DLD1 (cell line): ENCODE results near the gene CIP2A.

Experiments used
- in situ Hi-C: cut with HindIII; loops from 2 replicates; pipeline ENCODE4 v1.10.0; 2017; ENCODE audit warnings: low sequenced_read_pairs

CIP2A gene

DNA sequence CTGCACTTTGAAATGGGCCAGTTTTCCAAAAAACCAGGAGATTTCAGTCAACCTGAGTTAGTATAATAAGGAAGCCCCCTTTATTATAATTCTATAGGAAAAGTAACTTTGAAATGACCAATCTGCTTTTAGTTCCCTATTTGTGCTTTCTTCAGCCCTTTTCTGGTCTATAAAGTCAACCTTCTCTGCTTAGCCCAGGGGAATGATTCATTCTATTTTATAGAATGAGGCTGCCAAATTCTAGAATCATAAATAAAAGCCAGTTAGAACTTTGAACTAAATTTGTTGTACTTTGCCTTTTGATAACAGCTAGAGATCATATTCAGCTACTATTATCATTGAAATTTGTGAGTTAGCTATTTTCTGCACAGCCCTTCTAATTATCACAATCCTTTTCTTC lies 24.7 kb downstream of the CIP2A start:
- in situ Hi-C loops = no loop called here

DNA sequence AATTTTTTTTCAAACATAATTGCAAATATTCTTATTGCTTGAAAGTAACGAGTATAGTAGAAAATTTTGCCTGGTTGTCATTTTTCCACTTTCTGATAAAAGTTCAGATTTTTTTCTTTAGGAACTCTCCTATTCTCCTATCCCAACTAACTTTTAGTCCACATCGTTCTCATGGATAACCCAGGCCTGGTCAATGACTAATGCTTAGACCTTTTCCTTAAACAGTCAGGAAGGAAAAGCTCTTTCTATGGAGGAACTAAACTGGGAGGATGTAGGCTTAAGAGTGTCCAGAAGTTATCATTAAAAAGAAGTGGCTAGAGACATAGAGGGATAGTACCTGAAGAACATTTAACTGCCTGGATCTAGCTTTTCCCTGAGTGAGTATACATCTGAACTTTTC lies 26.7 kb downstream of the CIP2A start:
- in situ Hi-C loops = no loop called here

DNA sequence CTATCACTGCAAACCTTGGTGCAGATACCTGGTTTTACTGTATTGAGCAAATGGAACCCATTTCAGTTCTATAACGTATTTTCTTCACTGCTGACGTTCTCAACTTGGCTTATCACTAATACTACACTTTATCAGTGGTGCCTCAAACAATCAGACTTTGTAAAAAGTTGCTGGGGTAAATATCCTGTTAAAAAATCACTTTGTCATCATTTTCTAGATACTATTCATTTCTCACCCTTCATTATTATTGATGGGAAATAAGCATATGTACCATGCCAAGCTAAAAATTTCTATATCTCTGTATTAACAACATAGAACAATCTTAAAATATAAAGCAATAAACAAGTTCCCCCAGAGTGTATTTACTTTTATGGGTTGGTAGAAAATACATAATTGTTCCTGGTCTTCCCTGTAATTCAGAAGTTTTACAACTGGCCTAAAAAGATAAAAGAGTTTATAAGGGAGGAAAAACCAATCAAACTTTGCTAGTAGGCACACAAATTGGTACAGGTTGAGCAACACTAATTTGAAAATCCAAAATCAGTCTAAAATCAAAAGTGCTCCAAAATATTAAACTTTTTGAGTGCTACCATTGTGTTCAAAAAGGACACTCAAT lies 33.2 kb downstream of the CIP2A start:
- in situ Hi-C loops = no loop called here

DNA sequence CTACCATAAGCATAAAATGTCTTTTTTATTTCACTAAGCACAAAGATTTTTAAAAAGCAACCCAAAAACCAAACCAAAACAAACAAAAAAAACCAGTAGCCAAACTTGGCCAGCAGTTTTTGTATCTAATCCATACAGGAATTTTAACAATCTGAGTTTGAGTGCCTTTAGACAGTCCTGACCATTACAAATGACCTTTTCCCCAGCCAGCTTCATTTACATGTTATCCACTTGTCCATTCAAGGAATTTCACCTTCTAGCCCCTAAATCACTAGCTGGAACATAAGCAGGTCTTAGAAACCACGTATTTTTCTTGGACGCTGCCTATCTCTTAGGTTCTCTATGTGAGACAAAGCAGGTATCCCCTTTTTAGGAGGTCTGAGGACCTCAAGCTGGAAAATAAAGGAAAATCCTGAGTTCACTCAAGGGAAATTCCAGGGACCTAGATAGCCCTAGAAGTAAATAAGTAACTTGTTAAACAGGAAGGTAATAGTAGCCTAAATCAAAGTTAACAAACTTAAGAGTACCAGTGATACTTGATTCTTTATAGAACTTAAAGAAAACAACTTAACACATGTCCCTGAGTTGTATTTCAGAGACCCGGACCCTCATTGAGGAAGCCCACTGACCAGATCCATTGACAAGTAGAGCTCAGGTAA lies 34.2 kb downstream of the CIP2A start:
- in situ Hi-C loops = no loop called here

DNA sequence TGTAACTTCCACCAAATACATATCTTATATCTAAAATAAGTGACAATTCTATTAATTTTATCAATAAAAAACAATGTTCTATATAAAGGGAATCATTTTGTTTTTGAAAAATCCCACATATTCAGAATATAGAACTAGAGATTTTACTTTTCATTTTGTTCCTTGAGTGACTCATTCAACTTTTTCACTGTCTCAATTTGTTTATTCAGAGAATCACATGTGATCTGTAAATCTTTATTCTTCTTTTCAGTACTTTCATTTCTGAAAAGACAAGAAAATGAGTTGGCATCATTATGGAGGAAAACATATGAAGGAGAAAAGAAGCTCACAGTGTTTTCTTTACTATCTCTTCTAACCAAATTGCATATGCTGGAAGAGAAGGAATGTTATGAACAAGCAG lies 35.0 kb downstream of the CIP2A start:
- in situ Hi-C loops = no loop called here

DNA sequence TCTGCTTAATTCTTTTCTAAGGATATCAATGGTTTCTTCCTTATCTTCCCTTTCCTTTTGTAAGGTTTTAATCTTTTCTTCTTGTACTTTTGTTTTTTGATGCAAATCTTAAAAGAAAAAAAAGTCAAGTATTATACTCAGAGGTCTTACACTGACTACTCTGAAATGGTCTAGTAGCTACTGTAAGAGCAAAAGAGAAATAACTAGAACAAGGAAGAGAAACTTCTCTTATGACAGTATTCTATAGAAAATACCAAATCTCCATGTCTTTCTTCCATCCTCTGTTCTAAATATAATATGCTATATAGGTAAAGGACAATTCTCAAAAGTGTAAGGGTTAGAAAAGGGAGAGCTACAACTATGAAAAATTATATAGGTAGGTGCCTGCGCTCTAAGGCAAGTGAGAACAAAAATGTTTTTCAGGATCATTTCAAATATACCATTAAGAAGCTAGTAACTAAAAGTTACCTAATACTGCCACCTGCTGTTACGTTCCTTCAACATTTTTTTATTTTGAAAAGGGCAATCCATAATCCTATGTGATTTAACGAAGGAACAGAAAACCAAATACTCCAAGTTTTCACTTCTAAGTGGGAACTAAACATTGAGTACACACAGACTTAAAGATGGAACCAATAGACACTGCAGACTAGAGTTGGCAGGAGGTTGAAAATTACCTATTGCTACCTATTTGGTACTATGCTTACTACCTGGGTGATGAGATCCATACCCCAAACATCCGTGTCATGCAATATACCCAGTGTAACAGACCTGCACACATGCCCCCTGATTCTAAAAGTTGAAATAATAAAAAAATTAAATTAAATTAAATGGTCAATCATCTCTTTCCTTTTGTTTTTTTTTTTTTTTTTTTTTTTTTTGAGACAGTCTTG lies 36.7 kb downstream of the CIP2A start:
- in situ Hi-C loops = no loop called here

DNA sequence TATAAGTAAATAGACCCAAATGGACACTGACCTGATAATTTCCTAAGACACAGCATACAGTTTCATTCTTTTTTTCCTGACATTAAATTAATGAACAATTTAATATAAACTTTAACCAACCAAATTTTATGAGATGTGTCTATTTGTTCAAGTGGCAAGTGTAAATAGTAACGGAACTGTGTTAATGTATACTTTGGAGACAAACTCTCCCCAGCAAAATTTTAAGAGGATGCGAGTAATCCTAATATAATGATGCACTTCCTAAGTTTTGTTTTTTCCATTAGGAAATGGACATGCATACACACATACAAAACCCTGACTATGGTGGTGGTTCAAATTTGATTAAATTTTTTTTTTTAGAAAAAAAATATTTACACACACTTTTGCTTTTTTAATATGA lies 40.4 kb downstream of the CIP2A start:
- in situ Hi-C loops = no loop called here

DNA sequence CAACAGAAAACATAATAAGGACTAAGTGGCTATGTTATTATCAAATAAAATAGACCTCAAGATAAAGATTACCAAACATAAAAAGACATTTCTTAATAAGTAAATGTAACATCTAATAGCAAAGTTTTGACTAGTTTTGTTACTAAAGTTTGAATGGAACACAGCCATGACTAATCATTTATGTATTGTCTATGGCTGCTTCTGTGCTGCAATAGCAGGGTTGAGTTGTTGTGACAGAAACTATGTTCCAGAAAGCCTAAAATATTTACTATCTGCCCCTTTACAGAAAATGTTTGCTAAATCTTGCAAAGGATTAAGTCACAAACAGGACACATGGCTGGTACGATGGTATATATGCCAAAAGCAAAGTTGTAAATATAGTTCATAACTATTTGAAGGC lies 40.9 kb downstream of the CIP2A start:
- in situ Hi-C loops = no loop called here

DNA sequence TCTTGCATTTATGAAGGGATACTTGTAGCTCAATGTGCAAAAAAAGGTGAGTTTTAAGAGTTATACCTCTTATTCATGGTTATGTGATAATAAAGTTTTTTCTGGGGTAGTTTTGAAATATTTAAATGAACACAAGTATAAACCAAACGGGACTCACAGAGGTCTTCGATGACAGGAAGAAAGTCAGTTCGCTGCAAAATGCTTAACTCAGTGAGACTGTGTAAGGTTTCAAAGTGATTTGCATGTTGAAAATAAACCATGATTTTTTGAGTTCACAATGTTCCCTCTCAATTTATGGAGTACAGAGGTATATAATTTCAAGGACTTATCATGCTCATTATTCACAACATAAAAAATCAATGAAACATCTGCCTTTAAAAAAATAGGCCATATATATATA lies 42.5 kb downstream of the CIP2A start:
- in situ Hi-C loops = no loop called here

DNA sequence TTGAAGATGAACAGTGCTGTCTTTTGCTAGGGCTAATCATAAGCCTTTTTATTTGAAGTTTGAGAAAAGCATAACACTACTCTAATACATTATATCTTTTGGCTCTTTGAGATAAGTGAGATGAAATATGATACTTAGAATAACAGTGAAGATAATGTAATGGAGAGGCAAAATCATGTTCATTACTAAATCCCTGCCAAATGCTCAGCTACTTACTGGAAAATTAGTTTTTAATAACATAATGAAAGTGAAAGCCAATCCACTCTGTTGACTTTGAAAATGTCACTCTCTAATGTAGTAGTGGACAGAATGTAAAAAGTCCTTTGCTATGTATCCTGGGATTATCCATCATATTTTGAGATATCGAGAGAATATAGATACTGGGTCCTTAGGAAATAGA lies 43.0 kb downstream of the CIP2A start:
- in situ Hi-C loops = no loop called here

DNA sequence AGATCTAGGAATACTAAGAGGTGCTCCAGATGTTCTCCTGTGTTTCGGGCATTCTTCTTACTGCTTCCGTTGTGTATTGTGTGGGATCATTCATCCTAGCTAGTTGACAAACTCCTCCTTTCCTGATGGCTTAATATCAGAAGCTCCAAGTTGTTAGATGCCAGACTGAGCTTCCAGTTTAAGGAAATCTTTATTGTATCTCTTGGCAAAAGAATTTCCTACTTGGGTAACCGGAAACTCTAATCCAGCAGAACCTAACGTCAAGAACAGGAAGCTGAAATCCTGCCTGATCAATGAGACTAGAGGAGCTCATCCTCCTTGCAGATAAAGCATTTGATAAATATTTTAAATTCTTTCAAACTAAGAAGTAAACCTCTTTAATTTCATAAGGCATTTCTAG lies 51.2 kb downstream of the CIP2A start:
- in situ Hi-C loops = no loop called here

DNA sequence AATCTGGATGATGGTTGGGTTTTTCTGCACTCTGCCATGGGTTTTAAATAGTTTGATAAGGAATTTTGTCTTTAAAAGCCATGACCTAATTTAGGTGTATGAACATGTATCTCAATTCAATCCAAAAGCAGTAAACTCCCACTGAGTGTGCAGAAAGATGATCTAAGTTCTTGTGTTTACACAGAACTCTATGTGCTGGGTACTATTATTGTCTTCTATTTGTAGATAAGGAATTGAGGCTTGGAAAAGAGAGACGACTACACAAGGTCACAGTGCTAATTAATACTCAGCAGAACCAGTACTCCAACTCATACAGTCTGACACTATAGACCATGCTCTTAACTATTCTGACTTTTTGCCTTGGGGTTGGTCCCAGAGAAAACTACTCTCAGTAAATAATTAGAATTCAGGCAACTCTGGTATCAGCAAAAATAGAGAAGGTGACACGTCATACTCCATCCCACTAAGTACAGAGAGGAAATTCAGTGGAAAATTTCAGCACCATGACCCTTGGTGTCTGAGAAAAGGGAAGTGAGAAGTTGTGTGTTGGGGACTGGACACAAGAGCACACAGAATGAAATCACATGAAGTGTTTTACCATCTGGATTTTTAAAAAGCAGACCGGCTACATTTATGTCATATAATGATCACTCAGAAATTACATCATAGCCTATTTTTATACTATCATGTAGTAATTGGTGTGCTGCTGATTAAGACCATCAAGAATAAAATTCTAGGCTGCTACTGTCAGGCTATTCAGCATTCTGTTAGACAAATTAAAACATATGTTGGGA lies 60.6 kb downstream of the CIP2A start:
- in situ Hi-C loops = no loop called here

DNA sequence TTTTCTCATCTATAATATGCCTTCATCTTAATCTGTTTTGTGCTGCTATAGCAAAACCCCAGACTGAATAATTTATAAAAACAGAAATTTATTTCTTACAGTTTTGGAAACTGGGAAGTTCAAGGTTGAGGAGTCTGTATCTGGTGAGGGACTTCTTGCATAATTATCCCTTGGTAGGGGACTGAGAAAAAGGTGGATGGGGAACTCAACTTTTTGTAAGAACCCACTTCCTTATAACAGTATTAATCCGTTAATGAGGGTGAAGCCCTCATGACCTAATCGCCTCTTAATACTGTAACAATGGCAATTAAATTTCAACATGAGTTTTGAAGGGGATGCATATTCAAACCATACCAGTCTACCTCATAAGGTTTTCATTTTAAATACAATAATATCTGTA lies 61.4 kb downstream of the CIP2A start:
- in situ Hi-C loops = no loop called here

DNA sequence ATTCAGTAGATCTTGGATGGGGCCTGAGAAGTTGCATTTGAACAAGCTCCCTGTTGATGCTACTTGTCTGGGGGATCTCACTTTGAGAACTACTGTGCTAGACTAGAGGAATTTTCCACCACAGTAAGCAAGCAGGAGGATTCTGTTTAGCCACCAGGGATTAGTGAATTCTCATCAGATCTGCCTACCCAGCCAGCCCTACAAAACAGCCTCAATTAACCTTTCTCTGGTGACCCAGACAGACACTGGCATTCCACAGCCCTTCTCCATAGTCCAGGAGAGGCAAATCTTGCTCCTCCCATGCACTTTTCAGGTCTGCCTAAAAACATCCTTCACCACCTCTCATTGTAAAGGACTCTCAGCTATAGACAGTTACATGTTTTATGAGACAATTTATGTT lies 62.1 kb downstream of the CIP2A start:
- in situ Hi-C loops = no loop called here

DNA sequence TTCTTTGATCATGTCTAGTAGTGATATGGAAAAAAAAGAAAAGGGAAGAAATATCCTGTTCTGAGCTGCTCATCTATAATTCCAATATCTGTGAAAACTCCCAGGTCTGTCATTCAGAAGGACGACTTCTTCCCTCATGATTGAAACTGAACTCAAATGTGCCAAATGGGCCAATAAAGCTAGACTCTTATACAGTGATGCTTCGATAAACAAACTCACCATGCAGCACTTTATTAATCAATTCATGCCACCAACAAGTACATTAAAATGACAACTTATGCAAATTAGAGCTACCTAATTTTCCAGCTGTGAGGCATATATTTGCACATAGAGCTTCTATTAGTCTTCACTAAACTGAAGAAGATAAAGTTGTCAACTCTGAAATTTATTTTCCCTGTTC lies 63.3 kb downstream of the CIP2A start:
- in situ Hi-C loops = no loop called here

DNA sequence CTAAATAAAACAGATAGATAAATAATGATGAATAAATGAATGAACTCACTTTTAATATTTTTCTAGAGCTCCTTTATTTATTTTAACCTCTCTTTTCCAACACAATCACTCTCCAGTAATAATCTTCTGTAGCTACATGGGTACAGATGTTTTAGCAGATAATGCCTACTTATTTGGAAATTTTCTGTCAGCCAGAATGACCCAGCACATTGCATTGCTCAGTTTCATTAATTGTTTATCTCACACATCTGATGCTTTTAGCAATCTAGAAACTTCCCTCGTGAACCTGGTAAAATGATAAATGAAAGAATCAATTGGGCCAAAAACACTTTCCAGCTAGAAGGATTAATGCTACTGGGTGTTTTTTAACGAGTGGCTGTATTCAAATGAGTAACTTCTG lies 64.0 kb downstream of the CIP2A start:
- in situ Hi-C loops = no loop called here

DNA sequence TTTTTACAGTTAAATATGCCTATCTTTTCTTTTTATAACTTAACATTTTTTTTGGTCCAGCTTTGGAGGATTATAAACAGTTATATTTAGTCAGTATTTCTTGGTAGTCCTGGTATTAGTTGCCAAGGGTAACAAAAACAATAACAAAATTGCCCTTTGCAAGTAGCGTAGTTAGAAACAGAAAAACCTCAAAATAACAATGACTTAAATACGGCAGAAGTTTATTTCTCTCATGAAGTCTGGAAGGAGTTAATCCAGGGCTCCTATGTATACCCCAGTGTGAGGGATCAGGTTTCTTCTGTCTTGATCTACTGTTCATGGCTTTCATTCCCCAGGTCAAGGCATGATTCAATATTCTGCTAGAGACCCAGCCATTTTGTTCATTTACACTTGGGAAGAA lies 64.7 kb downstream of the CIP2A start:
- in situ Hi-C loops = no loop called here

DNA sequence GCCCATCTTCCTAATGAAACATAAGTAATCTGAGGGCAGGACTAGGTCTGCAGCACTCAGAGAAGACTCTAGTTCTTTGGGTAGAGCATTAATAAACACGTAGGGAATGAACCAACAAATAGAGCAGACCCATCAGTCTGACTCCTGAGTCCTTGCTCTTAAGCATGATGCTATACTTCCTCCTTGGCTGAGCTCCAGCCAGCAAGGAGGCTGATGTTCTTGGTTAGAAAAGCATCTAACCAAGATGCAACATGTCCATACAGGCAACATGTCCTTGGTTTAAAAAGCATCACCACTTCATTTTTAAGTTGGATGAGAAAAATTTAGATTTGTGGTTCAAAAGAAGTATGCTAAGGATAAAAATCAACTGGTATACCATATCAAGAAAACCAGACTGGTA lies 70.3 kb downstream of the CIP2A start:
- in situ Hi-C loops = no loop called here

DNA sequence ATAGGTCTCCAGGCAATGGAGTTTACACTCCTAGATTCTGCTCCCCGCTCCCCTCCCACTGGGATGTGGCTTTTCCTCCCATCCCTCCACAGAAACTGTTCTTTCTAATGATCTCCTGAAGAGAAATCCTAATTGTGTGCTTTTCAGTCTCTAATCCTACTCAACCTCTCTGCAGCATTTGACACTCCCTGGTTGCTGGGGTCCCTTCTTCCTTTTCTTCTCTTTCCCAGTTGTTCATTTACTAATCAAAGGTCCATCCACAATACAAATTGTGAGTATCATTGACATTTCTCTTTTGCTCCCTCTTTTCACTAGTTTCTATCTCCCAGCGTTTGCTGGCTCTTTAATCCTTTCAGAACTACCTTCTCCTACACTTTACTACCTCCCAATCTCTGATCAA lies 72.4 kb downstream of the CIP2A start:
- in situ Hi-C loops = no loop called here

DNA sequence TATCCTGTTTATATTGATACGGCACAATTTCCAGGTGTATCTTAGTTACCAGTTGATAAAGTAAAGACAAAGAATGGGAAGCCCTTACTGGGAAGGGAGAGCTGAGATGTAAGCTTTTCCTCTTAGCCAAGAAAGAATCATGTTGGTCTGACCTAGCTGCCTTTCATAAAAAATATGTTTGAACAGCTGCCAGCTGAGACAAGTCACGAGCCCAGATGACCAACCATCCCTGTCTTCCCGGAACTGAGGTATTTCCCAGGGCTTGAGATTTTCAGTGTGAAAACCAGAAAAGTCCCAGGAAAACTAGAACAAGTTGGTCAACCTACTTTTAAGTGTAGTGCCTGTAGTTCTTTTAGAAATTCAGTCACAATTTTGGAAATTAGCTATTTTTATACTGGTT lies 75.3 kb downstream of the CIP2A start:
- in situ Hi-C loops = no loop called here

DNA sequence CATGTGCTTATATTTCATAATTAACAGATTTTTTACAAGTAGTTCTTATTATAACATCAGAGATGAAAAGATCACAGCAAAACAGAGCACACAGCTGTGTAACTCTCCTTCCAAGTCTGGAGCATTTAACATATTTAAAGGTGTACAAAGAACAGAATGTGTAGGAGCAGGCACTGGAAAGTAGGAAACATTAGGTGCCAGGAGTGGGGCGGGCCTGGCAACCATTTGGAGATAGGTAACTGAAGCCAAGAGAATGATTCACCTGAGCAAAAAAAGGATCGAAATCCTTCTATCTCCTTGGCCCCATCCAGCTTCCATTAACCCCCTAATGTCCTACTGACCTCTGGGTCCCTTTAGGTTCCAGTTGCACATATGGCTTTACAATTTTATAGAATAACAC lies 76.6 kb downstream of the CIP2A start:
- in situ Hi-C loops = no loop called here
